Measurements from ENCODE around the gene ACSF2.
"Not testable (repeated sequence)": the region's sequence is repeated elsewhere in the genome, so short reads cannot be mapped to it uniquely, and the experiment has no call there.

DNA sequence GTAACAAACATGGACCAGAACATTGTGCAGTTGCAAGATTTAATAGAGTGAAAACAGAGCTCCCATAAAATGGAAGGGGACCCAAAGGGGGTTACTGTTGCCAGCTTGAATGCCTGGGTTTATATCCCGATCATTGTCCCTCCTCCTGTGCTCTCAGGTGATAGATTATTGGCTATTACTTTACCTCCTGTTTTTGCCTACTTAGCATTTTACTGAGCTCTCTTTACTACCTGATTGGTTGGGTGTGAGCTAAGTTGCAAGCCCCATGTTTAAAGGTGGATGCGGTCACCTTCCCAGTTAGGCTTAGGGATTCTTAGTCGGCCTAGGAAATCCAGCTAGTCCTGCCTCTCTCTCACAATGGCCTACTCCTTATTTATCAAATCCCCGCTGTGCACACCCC is 20.7 kb upstream of the ACSF2 start:
- TF ChIP-seq, protein P1, sequence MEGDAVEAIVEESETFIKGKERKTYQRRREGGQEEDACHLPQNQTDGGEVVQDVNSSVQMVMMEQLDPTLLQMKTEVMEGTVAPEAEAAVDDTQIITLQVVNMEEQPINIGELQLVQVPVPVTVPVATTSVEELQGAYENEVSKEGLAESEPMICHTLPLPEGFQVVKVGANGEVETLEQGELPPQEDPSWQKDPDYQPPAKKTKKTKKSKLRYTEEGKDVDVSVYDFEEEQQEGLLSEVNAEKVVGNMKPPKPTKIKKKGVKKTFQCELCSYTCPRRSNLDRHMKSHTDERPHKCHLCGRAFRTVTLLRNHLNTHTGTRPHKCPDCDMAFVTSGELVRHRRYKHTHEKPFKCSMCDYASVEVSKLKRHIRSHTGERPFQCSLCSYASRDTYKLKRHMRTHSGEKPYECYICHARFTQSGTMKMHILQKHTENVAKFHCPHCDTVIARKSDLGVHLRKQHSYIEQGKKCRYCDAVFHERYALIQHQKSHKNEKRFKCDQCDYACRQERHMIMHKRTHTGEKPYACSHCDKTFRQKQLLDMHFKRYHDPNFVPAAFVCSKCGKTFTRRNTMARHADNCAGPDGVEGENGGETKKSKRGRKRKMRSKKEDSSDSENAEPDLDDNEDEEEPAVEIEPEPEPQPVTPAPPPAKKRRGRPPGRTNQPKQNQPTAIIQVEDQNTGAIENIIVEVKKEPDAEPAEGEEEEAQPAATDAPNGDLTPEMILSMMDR (conservative IDR thresholded peaks at IDR 0.05; ENCODE audit: low read depth, low read length) = not testable (repeated sequence)
- not testable (repeated sequence) for TF ChIP-seq EZH2 (IDR thresholded peaks at IDR 0.05; ENCODE audit: low read length, unreplicated experiment); EZH2phosphoT487 (IDR thresholded peaks at IDR 0.05; ENCODE audit: borderline replicate concordance, low read length)

All from PC-3 (cell line).